Lower lobe of right lung (tissue), 2 donors: Measurements from ENCODE around the gene ABCC1. TPM values are rescaled to one million over a fixed set of nuclear protein-coding genes. Genes with fewer than 3 reads are reported as not detected.

Experiments used
- ATAC-seq, 2 donors: fragments of 200-7000 bp; cut with Tn5 transposase; one replicate each; pipeline ENCODE4 v1.9.1; 2020 to 2022; ENCODE audit warnings: mild to moderate bottlenecking in 2 of 2, moderate library complexity in 2 of 2
- DNase-seq: peaks from one replicate; pipeline ENCODE4 v3.0.0-alpha.2; 2020
- H3K27ac ChIP-seq: fragments of 200-600 bp; one replicate; pipeline ENCODE4 v1.8.0; 2022
- H3K27me3 ChIP-seq: fragments of 200-600 bp; one replicate; pipeline ENCODE4 v1.8.0; 2022; ENCODE audit warnings: low read depth
- H3K36me3 ChIP-seq: fragments of 200-600 bp; one replicate; pipeline ENCODE4 v1.8.0; 2022; ENCODE audit warnings: mild to moderate bottlenecking
- H3K4me1 ChIP-seq: fragments of 200-600 bp; one replicate; pipeline ENCODE4 v1.8.0; 2022
- H3K4me3 ChIP-seq: fragments of 200-600 bp; one replicate; pipeline ENCODE4 v1.8.0; 2022; ENCODE audit warnings: mild to moderate bottlenecking
- H3K9me3 ChIP-seq: fragments of 200-600 bp; one replicate; pipeline ENCODE4 v1.8.0; 2022
- intact Hi-C: fragments of 100-400 bp; cut with DNase I; formaldehyde crosslinking; loops from one replicate; pipeline ENCODE4 v1.11.0; 2022
- total RNA-seq: library from RNA; stranded (reverse); fragmentation: NEBNext Ultra II Directional; extraction: Animal tissue kit (Norgen Biotek cat#: 25700); gene quantifications from one replicate; pipeline ENCODE4 v1.2.1, GENCODE V29; 2021
- TF ChIP-seq, protein P1 (sequence below): fragments of 200-600 bp; IDR thresholded peaks from one replicate; pipeline ENCODE4 v1.8.0; 2022; ENCODE audit warnings: antibody characterized with exemption, mild to moderate bottlenecking
- donor health status: DM: no; HTN: yes; CAD: no; lungs with severe emphysema.

The ABCC1 gene
- total RNA-seq, 1 donor from 2014 or later, result 47.5 TPM

DNA sequence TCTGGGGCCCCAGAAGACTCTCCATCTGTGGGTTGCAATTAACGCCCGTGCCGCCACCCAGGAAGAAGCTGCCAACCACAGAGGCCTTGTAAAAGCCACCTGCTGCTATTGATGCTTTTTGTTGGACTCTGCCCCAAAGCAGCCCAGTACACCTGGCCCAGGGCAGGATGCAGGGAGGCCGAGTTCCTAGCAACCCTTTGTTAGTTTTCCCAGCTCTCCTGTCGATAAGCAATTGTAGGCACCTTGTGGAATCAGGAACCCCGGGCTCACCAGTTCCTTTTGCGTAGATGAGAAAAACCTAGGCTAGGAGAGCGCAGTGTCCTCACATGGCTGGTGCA lies 170.6 kb downstream of the ABCC1 start:
- H3K4me1 ChIP-seq, result peaks cover 9% of the 10 kb centered on the region
- peak overlapping the region; percentile 32 for H3K27ac ChIP-seq
- peaks cover 6% of the 10 kb centered on the region for H3K9me3 ChIP-seq
- no peak for ATAC-seq
- H3K27me3 ChIP-seq, result no peaks in the 10 kb centered on the region
- H3K4me3 ChIP-seq, result no peak overlapping the region
- TF ChIP-seq, protein P1, sequence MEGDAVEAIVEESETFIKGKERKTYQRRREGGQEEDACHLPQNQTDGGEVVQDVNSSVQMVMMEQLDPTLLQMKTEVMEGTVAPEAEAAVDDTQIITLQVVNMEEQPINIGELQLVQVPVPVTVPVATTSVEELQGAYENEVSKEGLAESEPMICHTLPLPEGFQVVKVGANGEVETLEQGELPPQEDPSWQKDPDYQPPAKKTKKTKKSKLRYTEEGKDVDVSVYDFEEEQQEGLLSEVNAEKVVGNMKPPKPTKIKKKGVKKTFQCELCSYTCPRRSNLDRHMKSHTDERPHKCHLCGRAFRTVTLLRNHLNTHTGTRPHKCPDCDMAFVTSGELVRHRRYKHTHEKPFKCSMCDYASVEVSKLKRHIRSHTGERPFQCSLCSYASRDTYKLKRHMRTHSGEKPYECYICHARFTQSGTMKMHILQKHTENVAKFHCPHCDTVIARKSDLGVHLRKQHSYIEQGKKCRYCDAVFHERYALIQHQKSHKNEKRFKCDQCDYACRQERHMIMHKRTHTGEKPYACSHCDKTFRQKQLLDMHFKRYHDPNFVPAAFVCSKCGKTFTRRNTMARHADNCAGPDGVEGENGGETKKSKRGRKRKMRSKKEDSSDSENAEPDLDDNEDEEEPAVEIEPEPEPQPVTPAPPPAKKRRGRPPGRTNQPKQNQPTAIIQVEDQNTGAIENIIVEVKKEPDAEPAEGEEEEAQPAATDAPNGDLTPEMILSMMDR, result no peak
- DNase-seq, result no peak
- peaks cover 81% of the 10 kb centered on the region for H3K36me3 ChIP-seq
- intact Hi-C loops, result loop anchor here (10.0 kb wide), 1 partner anchor 245 kb away; no protein-coding TSS in a partner anchor

DNA sequence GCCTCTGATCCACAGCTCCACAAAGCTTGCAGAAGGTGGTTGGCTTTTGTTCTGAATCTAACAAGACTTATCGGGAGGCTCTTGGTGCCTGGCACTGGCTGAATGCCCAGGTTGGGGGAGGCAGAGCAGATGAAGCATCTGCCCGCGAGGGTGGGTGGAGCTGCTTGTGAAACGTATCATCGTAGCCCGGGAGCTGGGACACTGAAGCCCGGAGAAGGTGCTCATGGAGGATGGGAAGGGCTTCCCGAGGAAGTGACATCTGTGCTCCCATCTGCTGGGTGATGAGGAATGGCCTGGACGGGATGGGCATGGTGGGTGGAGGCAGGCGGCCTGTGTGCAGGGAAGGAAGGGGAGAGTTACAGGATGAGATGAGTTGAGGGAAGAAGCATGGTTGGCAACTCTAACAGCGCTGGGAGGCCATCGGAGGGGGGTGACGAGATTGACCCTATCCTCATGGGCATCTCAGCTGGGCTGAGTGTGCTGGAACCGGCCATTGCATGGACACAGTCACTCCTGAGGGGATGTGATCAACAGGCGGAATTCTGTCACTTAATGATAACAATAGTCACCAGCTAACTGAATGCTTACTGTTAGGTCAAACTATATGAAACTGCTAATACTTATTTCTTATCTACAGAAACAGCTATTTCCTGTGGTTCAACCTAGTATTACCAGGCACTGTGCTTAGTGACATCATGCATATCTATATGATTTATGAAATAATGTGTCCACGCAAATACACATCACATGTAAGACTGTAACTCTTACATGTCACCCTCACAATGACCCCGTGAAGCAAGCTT lies 171.2 kb downstream of the ABCC1 start:
- DNase-seq, result peak; percentile 56
- peak overlapping the region; percentile 32 for H3K27ac ChIP-seq
- H3K36me3 ChIP-seq, result peaks cover 81% of the 10 kb centered on the region
- peak; percentile 53 to 58 for ATAC-seq
- peaks cover 9% of the 10 kb centered on the region for H3K4me1 ChIP-seq
- no peak overlapping the region for H3K4me3 ChIP-seq
- intact Hi-C loops, result loop anchor here (10.0 kb wide), 1 partner anchor 246 kb away; no protein-coding TSS in a partner anchor
- TF ChIP-seq, protein P1, result no peak
- H3K27me3 ChIP-seq, result no peaks in the 10 kb centered on the region
- H3K9me3 ChIP-seq, result peaks cover 7% of the 10 kb centered on the region

DNA sequence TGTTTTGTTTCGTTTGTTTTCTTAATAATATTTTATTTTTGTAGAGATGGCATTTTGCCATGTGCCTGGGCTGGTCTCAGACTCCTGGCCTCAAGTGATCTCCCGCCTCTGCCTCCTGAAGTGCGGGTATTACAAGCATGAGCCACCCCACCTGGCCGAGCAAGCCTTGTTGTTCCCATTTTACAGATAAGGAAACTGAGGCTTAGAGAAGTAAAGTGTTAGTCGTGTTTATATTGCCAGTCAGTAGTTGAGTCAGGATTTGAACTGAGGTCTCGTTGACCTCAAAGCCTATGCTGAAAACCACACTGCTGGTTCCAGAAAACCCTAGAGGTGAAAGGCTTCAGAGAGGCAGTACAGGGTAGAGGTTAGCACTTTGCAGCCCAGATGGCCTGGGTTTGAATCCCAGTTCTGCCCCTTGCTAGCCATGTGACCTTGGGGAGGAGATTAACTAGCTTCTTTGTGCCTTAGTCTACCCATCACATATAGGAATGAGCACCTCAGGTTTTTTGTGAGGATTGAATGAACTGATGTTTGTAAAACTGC lies 171.8 kb downstream of the ABCC1 start:
- no peaks in the 10 kb centered on the region for H3K27me3 ChIP-seq
- no peak overlapping the region for H3K27ac ChIP-seq
- peaks cover 81% of the 10 kb centered on the region for H3K36me3 ChIP-seq
- DNase-seq, result no peak
- peaks cover 9% of the 10 kb centered on the region for H3K4me1 ChIP-seq
- intact Hi-C loops, result loop anchor here (10.0 kb wide), 1 partner anchor 246 kb away; no protein-coding TSS in a partner anchor
- peaks cover 7% of the 10 kb centered on the region for H3K9me3 ChIP-seq
- TF ChIP-seq, protein P1, result no peak
- no peak overlapping the region for H3K4me3 ChIP-seq
- no peak for ATAC-seq

DNA sequence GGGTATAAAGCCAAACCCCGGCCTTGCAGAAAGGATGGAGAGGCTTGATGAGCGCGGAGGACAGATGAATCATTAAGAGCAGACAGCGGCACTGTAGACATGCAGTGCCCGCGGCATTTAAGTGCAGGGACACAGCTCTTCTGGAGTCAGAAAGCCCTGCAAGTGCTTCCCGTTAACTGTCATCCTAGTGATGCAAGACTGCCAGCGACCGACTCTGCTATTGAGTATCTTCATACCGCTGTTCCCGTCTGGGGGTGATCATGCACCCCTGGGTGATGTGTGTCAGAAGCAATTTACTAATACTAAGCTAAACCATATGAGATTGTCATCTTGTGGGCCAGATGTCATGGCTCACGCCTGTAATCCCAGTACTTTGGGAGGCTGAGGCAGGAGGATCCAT lies 172.8 kb downstream of the ABCC1 start:
- Histone ChIP-seq H3K27ac (no peak overlapping the region), H3K9me3 (peaks cover 7% of the 10 kb centered on the region), H3K4me1 (peaks cover 9% of the 10 kb centered on the region), H3K4me3 (no peak overlapping the region), H3K36me3 (peaks cover 79% of the 10 kb centered on the region), H3K27me3 (no peaks in the 10 kb centered on the region)
- TF ChIP-seq, protein P1, result no peak
- ATAC-seq (no peak), DNase-seq (no peak)
- intact Hi-C loops, result loop anchor here (10.0 kb wide), 1 partner anchor 247 kb away; no protein-coding TSS in a partner anchor

DNA sequence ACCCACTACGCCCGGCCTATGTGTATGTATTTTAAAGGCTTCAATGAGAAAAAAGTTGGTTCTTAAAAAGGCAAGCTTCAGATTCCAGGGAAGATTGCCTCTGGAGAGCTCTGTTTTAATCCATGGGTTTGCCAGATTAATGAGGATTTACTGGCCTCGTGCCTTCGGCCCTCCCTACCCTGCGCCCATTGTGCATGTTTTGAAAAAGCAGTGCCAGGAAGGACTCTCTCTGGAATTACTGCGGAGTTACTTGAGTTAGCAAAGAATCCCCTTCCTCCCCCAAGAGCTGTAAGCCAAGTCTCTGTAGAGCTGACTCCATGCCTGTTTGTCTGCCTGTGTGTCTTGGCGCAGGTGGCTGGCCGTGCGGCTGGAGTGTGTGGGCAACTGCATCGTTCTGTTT lies 175.0 kb downstream of the ABCC1 start:
- H3K27me3 ChIP-seq, result no peaks in the 10 kb centered on the region
- no peak for ATAC-seq
- H3K27ac ChIP-seq, result no peak overlapping the region
- TF ChIP-seq, protein P1, result no peak
- no peak for DNase-seq
- peaks cover 7% of the 10 kb centered on the region for H3K9me3 ChIP-seq
- peaks cover 9% of the 10 kb centered on the region for H3K4me1 ChIP-seq
- intact Hi-C loops, result loop anchor here (10.0 kb wide), 1 partner anchor 250 kb away; no protein-coding TSS in a partner anchor
- H3K36me3 ChIP-seq, result peaks cover 82% of the 10 kb centered on the region
- no peak overlapping the region for H3K4me3 ChIP-seq
